K562 (cell line): ENCODE measurements around the gene COL4A4. TPM values are rescaled to one million over a fixed set of nuclear protein-coding genes. Genes with fewer than 3 reads are reported as not detected.

Experiments
- ATAC-seq: fragments of 200-7000 bp; cut with Tn5 transposase; 3 replicates; pipeline ENCODE4 v1.9.1; 2020; ENCODE audit warnings: moderate library complexity
- BruUV-seq: library from RNA; stranded (reverse); fragments of 400-500 nt; replicated peaks from 2 replicates; lab custom pipeline; 2021; lab: Mats Ljungman, UMichigan
- CTCF ChIA-PET: fragments of 300-600 bp; formaldehyde crosslinking; extraction: SDS; loops from one replicate; lab custom pipeline; 2021; ENCODE audit warnings: low intra/inter-chr PET ratio; lab: Yijun Ruan, JAX
- POLR2A ChIA-PET: fragments of 300-600, 350-650 bp; sonication (Branson Sonifier 250); formaldehyde crosslinking; extraction: SDS; loops from one replicate; lab custom pipeline; 2021; ENCODE audit warnings: antibody characterized with exemption, inconsistent platforms; lab: Yijun Ruan, JAX
- DNase-seq, 4 experiments: peaks; one replicate each; pipeline versions ENCODE4 v3.0.0 to v3.0.0-alpha.2; 2011 to 2018; ENCODE audit warnings: low spot score in 3 of 4, mixed read lengths in 3 of 4; ENCODE audit errors: extremely low read depth in 1 of 4
- FAIRE-seq: peaks from 2 replicates; lab custom pipeline; 2011; peaks lifted over from hg19 to GRCh38; lab: Jason Lieb, UNC
- H2AFZ ChIP-seq: 2 replicates; pipeline ENCODE4 v1.6.0; 2011; ENCODE audit warnings: low read depth, low read length, control low read depth, inconsistent platforms
- H3K27ac ChIP-seq: fragments of 200-600 bp; 3 replicates; pipeline ENCODE4 v1.8.0; 2011; ENCODE audit warnings: low read depth, mild to moderate bottlenecking, control low read depth, inconsistent platforms, low read length, moderate library complexity, mixed read lengths; ENCODE audit errors: extremely low read depth
- H3K27me3 ChIP-seq, 2 experiments: fragments of 300-600 bp in 1 of 2; 2 replicates in 1 of 2; 3 replicates in 1 of 2; pipeline versions ENCODE4 v1.6.0 to v1.8.0; 2011; ENCODE audit warnings: inconsistent platforms in 2 of 2, low read length in 2 of 2, mild to moderate bottlenecking in 1 of 2, mixed read lengths in 1 of 2, moderate library complexity in 1 of 2; ENCODE audit not compliant: control insufficient read depth in 2 of 2, insufficient read depth in 2 of 2
- H3K36me3 ChIP-seq: fragments of 300-600 bp; 3 replicates; pipeline ENCODE4 v1.8.0; 2011; ENCODE audit warnings: mild to moderate bottlenecking, low read length, inconsistent platforms; ENCODE audit not compliant: control insufficient read depth, insufficient read depth
- H3K4me1 ChIP-seq, 2 experiments: fragments of 200-600 bp in 1 of 2; replicated peaks in 1 of 2; 2 replicates in 1 of 2; 3 replicates in 1 of 2; pipeline versions ENCODE4 v1.5.1 to v1.8.0; 2011; ENCODE audit warnings: inconsistent platforms in 2 of 2, low read length in 2 of 2, mild to moderate bottlenecking in 1 of 2, mixed read lengths in 1 of 2, moderate library complexity in 1 of 2; ENCODE audit not compliant: control insufficient read depth in 2 of 2, insufficient read depth in 2 of 2
- H3K4me2 ChIP-seq: 2 replicates; pipeline ENCODE4 v1.6.1; 2011; ENCODE audit warnings: low read length, control low read depth, inconsistent platforms, mixed read lengths; ENCODE audit not compliant: insufficient read depth
- H3K4me3 ChIP-seq: fragments of 200-600 bp; sonication (generic), shearing (Covaris generic); 2 replicates; pipeline ENCODE4 v1.5.1; 2016; ENCODE audit warnings: control low read depth, inconsistent platforms
- H3K79me2 ChIP-seq: fragments of 200-600 bp; 3 replicates; pipeline ENCODE4 v1.8.0; 2011; ENCODE audit warnings: low read length, inconsistent platforms; ENCODE audit not compliant: control insufficient read depth, insufficient read depth
- H3K9ac ChIP-seq, 2 experiments: 2 replicates each; pipeline versions ENCODE4 v1.6.0 to v1.6.1; 2011; ENCODE audit warnings: low read depth in 2 of 2, low read length in 2 of 2, control low read depth in 1 of 2, inconsistent platforms in 1 of 2, mild to moderate bottlenecking in 1 of 2, mixed read lengths in 1 of 2; ENCODE audit not compliant: insufficient read depth in 1 of 2
- H3K9me1 ChIP-seq: one replicate; pipeline ENCODE4 v1.6.0; 2011; ENCODE audit warnings: inconsistent platforms, mild to moderate bottlenecking, low read length, moderate library complexity; ENCODE audit not compliant: control insufficient read depth, insufficient read depth
- H3K9me3 ChIP-seq: replicated peaks from 2 replicates; pipeline ENCODE4 v1.5.1; 2011; ENCODE audit warnings: low read depth, low read length, inconsistent platforms; ENCODE audit not compliant: control insufficient read depth, insufficient read depth
- H4K20me1 ChIP-seq: replicated peaks from 2 replicates; pipeline ENCODE4 v1.6.1; 2011; ENCODE audit warnings: low read length, inconsistent platforms, mixed read lengths; ENCODE audit not compliant: control insufficient read depth, insufficient read depth
- CBX8 ChIP-seq: fragments of 200-600 bp; sonication (generic); IDR thresholded peaks from 2 replicates; pipeline ENCODE4 v1.6.1; 2012; ENCODE audit warnings: borderline replicate concordance, mixed run types, low read depth, mild to moderate bottlenecking, moderate library complexity, mixed read lengths, low read length, control low read depth, inconsistent platforms; ENCODE audit not compliant: poor library complexity, severe bottlenecking; ENCODE audit errors: extremely low read depth
- CEBPG ChIP-seq, 3 experiments: fragments of 200-800 bp in 1 of 3; sonication (Bioruptor generic) in 1 of 3; sonication (generic) in 1 of 3; formaldehyde crosslinking in 1 of 3; IDR thresholded peaks in 2 of 3; conservative IDR thresholded peaks in 1 of 3; 2 replicates each; pipeline versions ENCODE4 v1.6.1 to v1.8.0; 2016 to 2022; ENCODE audit warnings: missing compliant biosample characterization in 2 of 3, missing genetic modification characterization in 2 of 3, mild to moderate bottlenecking in 1 of 3, missing genetic modification reagents in 1 of 3
- CHCHD3 ChIP-seq: fragments of 250-450 bp; sonication (Bioruptor Pico); IDR thresholded peaks from 2 replicates; pipeline ENCODE4 v2.1.2; 2022; ENCODE audit warnings: mild to moderate bottlenecking
- ERF ChIP-seq: fragments of 450-650 bp; formaldehyde crosslinking; IDR thresholded peaks from 2 replicates; pipeline ENCODE4 v1.4.0; 2020; ENCODE audit warnings: mild to moderate bottlenecking, mixed read lengths
- MGA ChIP-seq: fragments of 450-650 bp; IDR thresholded peaks from 2 replicates; pipeline ENCODE4 v1.6.1; 2016; ENCODE audit warnings: mild to moderate bottlenecking, moderate library complexity
- TAF1 ChIP-seq: IDR thresholded peaks from 2 replicates; pipeline ENCODE4 v1.6.1; 2011; ENCODE audit warnings: mild to moderate bottlenecking, low read length, moderate library complexity; ENCODE audit not compliant: insufficient read depth, control insufficient read depth, severe bottlenecking; ENCODE audit errors: extremely low read depth
- WGBS: fragments of 100-300 bp; shearing (Covaris generic); methylation state at CpG from one replicate; pipeline ENCODE4 v1.1.6; 2016; ENCODE audit warnings: low coverage, mixed read lengths; ENCODE audit not compliant: insufficient coverage; ENCODE audit errors: missing lambda C conversion rate; 5-methylcytosine and 5-hydroxymethylcytosine counted together
- in situ Hi-C: fragments of 300-500 bp; cut with MboI; formaldehyde crosslinking; loops from 4 replicates; pipeline ENCODE4 v1.15.0; 2018; ENCODE audit warnings: inconsistent platforms, mixed read lengths
- intact Hi-C: fragments of 100-400 bp; cut with micrococcal nuclease; formaldehyde crosslinking; loops from 2 replicates; pipeline ENCODE4 v1.14.2; 2022
- polyA plus RNA-seq, 8 experiments: library from polyadenylated mRNA; depleted of rRNA in 4 of 8; stranded (reverse) in 5 of 8; unstranded in 3 of 8; fragments of >200 nt; fragmentation: Nextera tagmentation in 2 of 8; fragmentation: Illumina TruSeq in 1 of 8; extraction: Ambion mirVana in 2 of 8; extraction: Trizol in 1 of 8; gene quantifications; 2 replicates each; pipeline versions ENCODE4 v1.2.1 to v1.2.3, GENCODE V29; 2011 to 2014; ENCODE audit warnings: inconsistent platforms in 1 of 8, missing spikeins in 1 of 8
- total RNA-seq, 7 experiments: library from RNA; depleted of rRNA in 6 of 7; stranded (reverse); fragments of >200 nt in 6 of 7; fragmentation: Illumina TruSeq in 2 of 7; extraction: Trizol in 2 of 7; gene quantifications; 2 replicates each; pipeline versions ENCODE4 v1.2.1 to v1.2.3, GENCODE V29; 2011 to 2021; ENCODE audit warnings: low replicate concordance in 1 of 7

The COL4A4 gene
- total and polyA plus RNA-seq, 9 of the 15 experiments (the other 6 are each of a cell fraction or from before 2014, with no cell fraction given) = under 0.01 to 0.01 TPM; not detected in 7

GRCh38 chr2:226969417-226970080 lies 194.5 kb downstream of the COL4A4 start:
- POLR2A ChIA-PET = no interaction called here
- no peaks in the 10 kb centered on the region for H3K36me3 ChIP-seq
- H3K79me2 ChIP-seq = no peaks in the 10 kb centered on the region
- 70% methylated on average over 4 of the region's 6 CpGs for WGBS
- no peak overlapping the region for H3K4me3 ChIP-seq
- no peaks in the 10 kb centered on the region for H3K9me3 ChIP-seq
- intact Hi-C loops = no loop called here
- H2AFZ ChIP-seq = no peak overlapping the region
- ATAC-seq (no peak), DNase-seq (no peak), FAIRE-seq (no peak)
- no peak overlapping the region for H3K4me2 ChIP-seq
- no peaks in the 10 kb centered on the region for H4K20me1 ChIP-seq
- H3K9ac ChIP-seq = no peak overlapping the region
- H3K9me1 ChIP-seq = no peaks in the 10 kb centered on the region
- in situ Hi-C loops = no loop called here
- H3K27ac ChIP-seq = no peak overlapping the region
- H3K4me1 ChIP-seq = no peaks in the 10 kb centered on the region
- CTCF ChIA-PET = no interaction called here
- BruUV-seq = no TSS peak
- H3K27me3 ChIP-seq = no peaks in the 10 kb centered on the region
- TF ChIP-seq CEBPG (CRISPR knock-in tag; IDR thresholded peaks at IDR 0.05) = no peak
- TF ChIP-seq CEBPG (tag; conservative IDR thresholded peaks at IDR 0.05 in 1 of 2, IDR thresholded peaks at IDR 0.05 in 1 of 2) = no peak
- TF ChIP-seq TAF1 = no peak
- TF ChIP-seq MGA = no peak
- no peak for TF ChIP-seq CHCHD3
- no peak for TF ChIP-seq ERF (CRISPR knock-in tag)
- TF ChIP-seq CBX8 = no peak
